HL-60 (cell line): ENCODE results near the gene DACT3.

Experiments used
- DNase-seq, 2 experiments: peaks; one replicate each; pipeline ENCODE4 v3.0.0-alpha.2; 2010 to 2020; ENCODE audit warnings: low read depth in 1 of 2, low spot score in 1 of 2
- H3K27ac ChIP-seq: fragments of 250-450 bp; sonication (Bioruptor Pico); replicated peaks from 2 replicates; pipeline ENCODE4 v1.5.1; 2020; ENCODE audit warnings: mild to moderate bottlenecking, moderate library complexity
- H3K27me3 ChIP-seq: fragments of 250-450 bp; sonication (Bioruptor Pico); 2 replicates; pipeline ENCODE4 v1.5.1; 2021; ENCODE audit warnings: mild to moderate bottlenecking, moderate library complexity; ENCODE audit not compliant: insufficient read depth, poor library complexity, severe bottlenecking
- H3K4me3 ChIP-seq: replicated peaks from 2 replicates; pipeline ENCODE4 v1.5.1; 2011; ENCODE audit warnings: mild to moderate bottlenecking, control low read depth, low read length; ENCODE audit not compliant: insufficient read depth
- CTCF ChIP-seq: IDR thresholded peaks from one replicate; pipeline ENCODE4 v1.5.1; 2011; ENCODE audit warnings: low read length, control low read depth, inconsistent platforms; ENCODE audit not compliant: insufficient read depth
- GABPA ChIP-seq: IDR thresholded peaks from 2 replicates; pipeline ENCODE4 v1.6.1; 2012; ENCODE audit warnings: low read depth
- POLR2AphosphoS5 ChIP-seq: IDR thresholded peaks from 2 replicates; pipeline ENCODE4 v1.6.1; 2012; ENCODE audit warnings: low read depth
- REST ChIP-seq: IDR thresholded peaks from 2 replicates; pipeline ENCODE4 v1.6.1; 2012; ENCODE audit warnings: low read depth; ENCODE audit not compliant: insufficient replicate concordance
- SPI1 ChIP-seq: IDR thresholded peaks from 2 replicates; pipeline ENCODE4 v1.6.1; 2012; ENCODE audit warnings: low read depth, mild to moderate bottlenecking, borderline replicate concordance

The DACT3 gene

GRCh38 chr19:46700704-46701103, 39.7 kb upstream of the DACT3 start:
- DNase-seq: no peak
- H3K4me3 ChIP-seq: no peak overlapping the region
- H3K27me3 ChIP-seq: no peaks in the 10 kb centered on the region
- no peak overlapping the region for H3K27ac ChIP-seq
- no peak for TF ChIP-seq GABPA
- TF ChIP-seq POLR2AphosphoS5: no peak
- TF ChIP-seq REST: no peak
- no peak for TF ChIP-seq CTCF

GRCh38 chr19:46698395-46699321, 37.7 kb upstream of the DACT3 start:
- Histone ChIP-seq H3K27ac (no peak overlapping the region), H3K4me3 (no peak overlapping the region), H3K27me3 (no peaks in the 10 kb centered on the region)
- TF ChIP-seq REST: no peak
- TF ChIP-seq GABPA: no peak
- no peak for TF ChIP-seq POLR2AphosphoS5
- no peak for TF ChIP-seq SPI1
- no peak for TF ChIP-seq CTCF
- no peak for DNase-seq

- H3K27me3 ChIP-seq: no peaks in the 10 kb centered on the region
- TF ChIP-seq POLR2AphosphoS5 (0 out of 2 replicates have a peak, but pooled peaks have one; percentile 22), GABPA (no peak)
- no peak overlapping the region; the same call in 1 of the 2 replicates for H3K27ac ChIP-seq
- peak; percentile 94 to 97 for DNase-seq
- H3K4me3 ChIP-seq: peak overlapping the region; percentile 37
Measured at GRCh38 chr19:46697204-46697960, 36.4 kb upstream of the DACT3 start.

GRCh38 chr19:46696866-46697203, 35.9 kb upstream of the DACT3 start:
- TF ChIP-seq REST: no peak
- TF ChIP-seq GABPA: no peak
- TF ChIP-seq POLR2AphosphoS5: no peak
- TF ChIP-seq CTCF: no peak
- TF ChIP-seq SPI1: no peak
- Histone ChIP-seq H3K27me3 (no peaks in the 10 kb centered on the region), H3K27ac (no peak overlapping the region; the same call in 1 of the 2 replicates), H3K4me3 (peak overlapping the region; percentile 37)
- no peak for DNase-seq
